Measurements from ENCODE around the gene ZNF385D. TPM values are rescaled to one million over a fixed set of nuclear protein-coding genes. Genes with fewer than 3 reads are reported as not detected.

The ZNF385D gene
- total RNA-seq, 1 experiment from 2014 or later, result not detected

DNA sequence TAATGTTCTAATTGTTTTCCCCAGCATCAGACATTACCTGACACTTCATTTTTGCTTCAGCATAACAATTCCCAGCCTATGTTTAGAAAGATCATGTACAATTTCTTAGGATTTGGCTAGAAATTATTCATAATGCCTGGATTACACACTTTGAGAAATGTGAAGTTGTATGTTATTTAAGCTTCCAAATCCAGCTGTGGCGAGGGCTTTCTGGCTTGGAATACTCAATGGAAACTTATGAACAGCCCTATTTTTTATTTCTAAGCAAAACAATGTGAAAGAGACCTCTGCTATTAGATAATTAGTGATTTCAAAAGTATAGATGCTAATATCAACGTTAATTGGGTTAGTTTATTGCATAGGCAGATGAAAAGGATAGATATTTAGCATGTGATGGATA, 341.6 kb downstream of the ZNF385D start:
- BruUV-seq (replicated peaks), result no TSS peak
- ChIA-PET POLR2A (ENCODE audit: low non-redundant PET) (no interaction called here), CTCF (no interaction called here)

DNA sequence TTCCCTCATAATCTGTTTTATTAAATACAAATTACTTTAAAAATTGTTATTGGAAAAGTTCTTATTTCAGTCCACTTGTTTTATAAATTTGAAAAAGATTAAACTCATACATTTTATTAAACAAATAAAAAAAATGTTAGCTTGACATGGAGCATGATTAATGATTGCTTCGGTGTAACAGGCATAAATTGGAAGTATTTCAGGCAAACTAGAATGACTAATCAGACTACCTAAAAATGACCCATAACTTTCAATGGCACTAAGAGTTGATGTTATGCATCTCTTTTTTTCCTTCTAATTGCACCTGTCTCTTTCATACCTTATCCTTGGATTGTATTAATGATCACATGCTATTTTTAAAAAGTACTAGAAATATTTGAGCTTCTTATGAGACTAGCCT, 343.3 kb downstream of the ZNF385D start:
- H3K4me3 ChIP-seq (ENCODE audit: low read depth, low read length, poor library complexity, severe bottlenecking), result no peak overlapping the region
- peaks cover 33% of the 10 kb centered on the region for H3K9me3 ChIP-seq (ENCODE audit: low read depth, low read length, poor library complexity, severe bottlenecking)
- no peak overlapping the region for H3K27ac ChIP-seq (ENCODE audit: low read depth, low read length, poor library complexity, severe bottlenecking)
- BruUV-seq (replicated peaks), result no TSS peak
- no peak for DNase-seq (ENCODE audit: low spot score)
- CTCF ChIA-PET, result no interaction called here
- no peak for TF ChIP-seq EZH2 (IDR thresholded peaks at IDR 0.05; ENCODE audit: borderline replicate concordance, low read depth, low read length, poor library complexity, severe bottlenecking)
- TF ChIP-seq, protein P1, sequence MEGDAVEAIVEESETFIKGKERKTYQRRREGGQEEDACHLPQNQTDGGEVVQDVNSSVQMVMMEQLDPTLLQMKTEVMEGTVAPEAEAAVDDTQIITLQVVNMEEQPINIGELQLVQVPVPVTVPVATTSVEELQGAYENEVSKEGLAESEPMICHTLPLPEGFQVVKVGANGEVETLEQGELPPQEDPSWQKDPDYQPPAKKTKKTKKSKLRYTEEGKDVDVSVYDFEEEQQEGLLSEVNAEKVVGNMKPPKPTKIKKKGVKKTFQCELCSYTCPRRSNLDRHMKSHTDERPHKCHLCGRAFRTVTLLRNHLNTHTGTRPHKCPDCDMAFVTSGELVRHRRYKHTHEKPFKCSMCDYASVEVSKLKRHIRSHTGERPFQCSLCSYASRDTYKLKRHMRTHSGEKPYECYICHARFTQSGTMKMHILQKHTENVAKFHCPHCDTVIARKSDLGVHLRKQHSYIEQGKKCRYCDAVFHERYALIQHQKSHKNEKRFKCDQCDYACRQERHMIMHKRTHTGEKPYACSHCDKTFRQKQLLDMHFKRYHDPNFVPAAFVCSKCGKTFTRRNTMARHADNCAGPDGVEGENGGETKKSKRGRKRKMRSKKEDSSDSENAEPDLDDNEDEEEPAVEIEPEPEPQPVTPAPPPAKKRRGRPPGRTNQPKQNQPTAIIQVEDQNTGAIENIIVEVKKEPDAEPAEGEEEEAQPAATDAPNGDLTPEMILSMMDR (conservative IDR thresholded peaks at IDR 0.05; ENCODE audit: low read depth, low read length), result no peak
- intact Hi-C loops (cut with micrococcal nuclease; ENCODE audit: unreplicated experiment), result no loop called here
- H3K27me3 ChIP-seq (replicated peaks; ENCODE audit: insufficient read depth, low read depth, low read length, poor library complexity), result no peaks in the 10 kb centered on the region
- H3K36me3 ChIP-seq (ENCODE audit: insufficient read depth, low read length, poor library complexity, severe bottlenecking), result no peaks in the 10 kb centered on the region
- POLR2A ChIA-PET (ENCODE audit: low non-redundant PET), result no interaction called here
- H3K4me1 ChIP-seq (ENCODE audit: insufficient read depth, low read length, poor library complexity, severe bottlenecking), result no peaks in the 10 kb centered on the region

More for the DNA sequence above, 341.6 kb downstream of the ZNF385D start:
- Histone ChIP-seq H3K4me1 (ENCODE audit: insufficient read depth, low read length, poor library complexity, severe bottlenecking) (no peaks in the 10 kb centered on the region), H3K27me3 (replicated peaks; ENCODE audit: insufficient read depth, low read depth, low read length, poor library complexity) (no peaks in the 10 kb centered on the region), H3K9me3 (ENCODE audit: low read depth, low read length, poor library complexity, severe bottlenecking) (peaks cover 35% of the 10 kb centered on the region), H3K4me3 (ENCODE audit: low read depth, low read length, poor library complexity, severe bottlenecking) (no peak overlapping the region), H3K36me3 (ENCODE audit: insufficient read depth, low read length, poor library complexity, severe bottlenecking) (no peaks in the 10 kb centered on the region), H3K27ac (ENCODE audit: low read depth, low read length, poor library complexity, severe bottlenecking) (no peak overlapping the region)
- DNase-seq (ENCODE audit: low spot score), result no peak
- no peak for TF ChIP-seq EZH2 (IDR thresholded peaks at IDR 0.05; ENCODE audit: borderline replicate concordance, low read depth, low read length, poor library complexity, severe bottlenecking)
- TF ChIP-seq, protein P1 (conservative IDR thresholded peaks at IDR 0.05; ENCODE audit: low read depth, low read length), result no peak
- intact Hi-C loops (cut with micrococcal nuclease; ENCODE audit: unreplicated experiment), result no loop called here

DNA sequence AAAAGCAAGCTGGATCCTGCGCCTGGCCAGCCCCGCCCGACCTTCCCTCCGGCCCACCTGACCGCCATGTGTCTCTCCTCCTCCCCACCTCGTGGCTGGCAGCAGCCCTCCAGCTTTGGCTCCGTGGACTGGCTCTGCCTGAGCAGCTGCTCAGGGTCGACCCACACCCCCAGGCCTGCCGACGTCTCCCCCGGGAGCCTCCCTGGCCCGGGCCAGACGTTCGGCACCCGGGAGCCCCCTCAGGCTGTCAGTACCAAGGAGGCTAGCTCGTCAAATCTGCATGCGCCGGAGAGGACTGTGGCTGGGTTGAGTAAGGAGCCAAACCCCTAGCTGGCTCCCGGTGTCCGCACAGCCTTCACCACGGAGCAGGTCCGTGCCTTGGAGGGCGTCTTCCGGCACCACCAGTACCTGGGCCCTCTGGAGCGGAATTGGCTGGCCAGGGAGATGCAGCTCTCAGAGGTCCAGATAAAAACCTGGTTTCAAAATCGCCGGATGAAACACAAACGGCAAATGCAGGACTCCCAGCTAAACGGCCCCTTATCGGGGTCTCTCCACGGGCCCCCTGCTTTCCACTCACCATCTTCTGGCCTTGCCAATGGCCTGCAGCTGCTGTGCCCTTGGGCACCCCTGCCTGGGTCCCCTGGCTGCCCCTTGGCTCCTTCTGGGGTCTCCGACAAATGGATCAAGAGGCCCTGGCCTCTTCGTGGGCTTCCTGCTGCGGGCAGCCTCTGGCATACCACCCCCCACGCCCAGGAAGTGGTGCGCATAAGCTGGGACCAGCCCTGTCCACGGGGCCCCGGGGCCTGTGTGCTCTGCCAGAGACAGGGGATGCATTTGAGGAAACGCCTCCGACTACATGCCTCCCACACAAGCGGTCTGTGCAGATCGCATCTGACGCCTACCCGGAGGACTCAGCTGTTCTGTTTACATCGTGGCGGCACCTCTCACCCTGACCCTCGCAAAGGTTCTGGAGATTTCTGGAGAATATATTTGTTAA, 345.0 kb downstream of the ZNF385D start:
- Histone ChIP-seq H3K27ac (ENCODE audit: low read depth, low read length, poor library complexity, severe bottlenecking) (no peak overlapping the region), H3K4me3 (ENCODE audit: low read depth, low read length, poor library complexity, severe bottlenecking) (no peak overlapping the region), H3K4me1 (ENCODE audit: insufficient read depth, low read length, poor library complexity, severe bottlenecking) (no peaks in the 10 kb centered on the region), H3K36me3 (ENCODE audit: insufficient read depth, low read length, poor library complexity, severe bottlenecking) (no peaks in the 10 kb centered on the region), H3K27me3 (replicated peaks; ENCODE audit: insufficient read depth, low read depth, low read length, poor library complexity) (no peaks in the 10 kb centered on the region), H3K9me3 (ENCODE audit: low read depth, low read length, poor library complexity, severe bottlenecking) (peaks cover 36% of the 10 kb centered on the region)
- intact Hi-C loops (cut with micrococcal nuclease; ENCODE audit: unreplicated experiment), result no loop called here
- CTCF ChIA-PET, result no interaction called here
- POLR2A ChIA-PET (ENCODE audit: low non-redundant PET), result no interaction called here
- TF ChIP-seq, protein P1 (conservative IDR thresholded peaks at IDR 0.05; ENCODE audit: low read depth, low read length), result no peak
- no peak for TF ChIP-seq EZH2 (IDR thresholded peaks at IDR 0.05; ENCODE audit: borderline replicate concordance, low read depth, low read length, poor library complexity, severe bottlenecking)
- DNase-seq (ENCODE audit: low spot score), result no peak
- no TSS peak for BruUV-seq (replicated peaks)
